PC-3 (cell line): ENCODE results near the gene LDHD. TPM values are rescaled to one million over a fixed set of nuclear protein-coding genes. Genes with fewer than 3 reads are reported as not detected.

Experiments
- ATAC-seq: fragments of 200-7000 bp; cut with Tn5 transposase; 2 replicates; pipeline ENCODE4 v1.9.1; 2020; ENCODE audit warnings: mild to moderate bottlenecking, moderate library complexity
- BruUV-seq: library from RNA; stranded (reverse); fragments of 400-500 nt; replicated peaks from 2 replicates; lab custom pipeline; 2021; lab: Mats Ljungman, UMichigan
- CTCF ChIA-PET: fragments of 300-600 bp; sonication (Branson Sonifier 250); formaldehyde crosslinking; loops from one replicate; lab custom pipeline; 2022; ENCODE audit warnings: antibody characterized with exemption; lab: Charles Lee
- POLR2A ChIA-PET: fragments of 300-600 bp; sonication (Branson Sonifier 250); formaldehyde crosslinking; loops from one replicate; lab custom pipeline; 2022; ENCODE audit warnings: antibody characterized with exemption; ENCODE audit not compliant: unreplicated experiment; lab: Charles Lee
- DNase-seq: peaks from one replicate; pipeline ENCODE4 v3.0.0-alpha.2; 2015
- H2AFZ ChIP-seq: fragments of 300-600 bp; sonication (generic); 2 replicates; pipeline ENCODE4 v1.6.0; 2016; ENCODE audit warnings: antibody characterized with exemption, low read length
- H3F3A ChIP-seq: fragments of 300-600 bp; sonication (generic); one replicate; pipeline ENCODE4 v1.6.0; 2017; ENCODE audit warnings: antibody characterized with exemption, low read length, control low read depth, mild to moderate bottlenecking; ENCODE audit not compliant: unreplicated experiment
- H3K27ac ChIP-seq: fragments of 300-600 bp; sonication (generic); 2 replicates; pipeline ENCODE4 v1.5.1; 2016; ENCODE audit warnings: mild to moderate bottlenecking, low read length
- H3K27me3 ChIP-seq: fragments of 300-600 bp; sonication (generic); 2 replicates; pipeline ENCODE4 v1.6.1; 2016; ENCODE audit warnings: low read length, mixed read lengths
- H3K36me3 ChIP-seq: fragments of 300-600 bp; sonication (generic); 2 replicates; pipeline ENCODE4 v1.6.1; 2016; ENCODE audit warnings: low read depth, mixed run types, low read length, mixed read lengths
- H3K4me1 ChIP-seq: fragments of 300-600 bp; sonication (generic); 2 replicates; pipeline ENCODE4 v1.5.1; 2016; ENCODE audit warnings: low read length; ENCODE audit not compliant: insufficient read depth
- H3K4me2 ChIP-seq: fragments of 300-600 bp; sonication (generic); 2 replicates; pipeline ENCODE4 v1.6.0; 2016; ENCODE audit warnings: low read length
- H3K4me3 ChIP-seq: fragments of 300-600 bp; sonication (generic); 2 replicates; pipeline ENCODE4 v1.5.1; 2016; ENCODE audit warnings: mild to moderate bottlenecking, low read length, mixed read lengths
- H3K79me2 ChIP-seq: fragments of 300-600 bp; sonication (generic); 2 replicates; pipeline ENCODE4 v1.6.1; 2017; ENCODE audit warnings: low read length, mixed read lengths
- H3K9ac ChIP-seq: fragments of 300-600 bp; sonication (generic); 2 replicates; pipeline ENCODE4 v1.6.0; 2016; ENCODE audit warnings: mild to moderate bottlenecking, low read length
- H3K9me2 ChIP-seq: fragments of 300-600 bp; sonication (generic); replicated peaks from 2 replicates; pipeline ENCODE4 v1.6.1; 2016; ENCODE audit warnings: mixed run types, low read length, mixed read lengths
- H3K9me3 ChIP-seq: fragments of 300-600 bp; sonication (generic); 2 replicates; pipeline ENCODE4 v1.6.1; 2016; ENCODE audit warnings: low read length, mixed read lengths
- H4K20me1 ChIP-seq: fragments of 300-600 bp; sonication (generic); 2 replicates; pipeline ENCODE4 v1.6.1; 2016; ENCODE audit warnings: low read length, mixed read lengths
- CTCF ChIP-seq: fragments of 300-600 bp; sonication (generic); conservative IDR thresholded peaks from 2 replicates; pipeline ENCODE4 v1.5.1; 2017; ENCODE audit warnings: antibody characterized with exemption, low read depth, mild to moderate bottlenecking, low read length
- EZH2 ChIP-seq: fragments of 300-600 bp; sonication (generic); IDR thresholded peaks from one replicate; pipeline ENCODE4 v1.6.1; 2017; ENCODE audit warnings: antibody characterized with exemption, mild to moderate bottlenecking, low read length; ENCODE audit not compliant: unreplicated experiment
- EZH2phosphoT487 ChIP-seq: fragments of 300-600 bp; sonication (generic); IDR thresholded peaks from 2 replicates; pipeline ENCODE4 v1.6.1; 2018; ENCODE audit warnings: mild to moderate bottlenecking, antibody characterized with exemption, low read length, borderline replicate concordance
- intact Hi-C: fragments of 100-400 bp; cut with micrococcal nuclease; formaldehyde crosslinking; loops from 2 replicates; pipeline ENCODE4 v1.9.0; 2023
- total RNA-seq: library from RNA; depleted of rRNA; stranded (reverse); fragments of >200 nt; gene quantifications from 2 replicates; pipeline ENCODE4 v1.2.3, GENCODE V29; 2014

LDHD gene
- total RNA-seq, 1 experiment from 2014 or later: 3.1 TPM

GRCh38 chr16:75138636-75139035, 22.1 kb upstream of the LDHD start:
- no TSS peak for BruUV-seq
- H3K9ac ChIP-seq: no peak overlapping the region
- CTCF ChIA-PET: no interaction called here

GRCh38 chr16:75138233-75138632, 21.7 kb upstream of the LDHD start:
- no peaks in the 10 kb centered on the region for H3K79me2 ChIP-seq
- TF ChIP-seq EZH2 (no peak), EZH2phosphoT487 (no peak), CTCF (no peak)
- no peaks in the 10 kb centered on the region for H3F3A ChIP-seq
- H3K9ac ChIP-seq: no peak overlapping the region
- ChIA-PET CTCF (no interaction called here), POLR2A (no interaction called here)
- DNase-seq (no peak), ATAC-seq (no peak)
- H3K36me3 ChIP-seq: no peaks in the 10 kb centered on the region
- no TSS peak for BruUV-seq
- H3K9me2 ChIP-seq: no peaks in the 10 kb centered on the region
- H3K27me3 ChIP-seq: no peaks in the 10 kb centered on the region
- H2AFZ ChIP-seq: no peak overlapping the region
- no peak overlapping the region for H3K4me3 ChIP-seq
- H3K27ac ChIP-seq: no peak overlapping the region
- no peaks in the 10 kb centered on the region for H3K4me1 ChIP-seq
- no peak overlapping the region for H3K4me2 ChIP-seq
- intact Hi-C loops: no loop called here
- H3K9me3 ChIP-seq: no peaks in the 10 kb centered on the region
- no peaks in the 10 kb centered on the region for H4K20me1 ChIP-seq

More at GRCh38 chr16:75138636-75139035, 22.1 kb upstream of the LDHD start:
- no peak overlapping the region for H3K27ac ChIP-seq
- no peaks in the 10 kb centered on the region for H3K79me2 ChIP-seq
- H3K27me3 ChIP-seq: no peaks in the 10 kb centered on the region
- no peak for TF ChIP-seq EZH2phosphoT487
- no peak for TF ChIP-seq CTCF
- no peak for TF ChIP-seq EZH2
- no peaks in the 10 kb centered on the region for H4K20me1 ChIP-seq
- POLR2A ChIA-PET: no interaction called here
- no peak overlapping the region for H3K4me3 ChIP-seq
- H3K4me1 ChIP-seq: no peaks in the 10 kb centered on the region
- H3K36me3 ChIP-seq: no peaks in the 10 kb centered on the region
- no peak overlapping the region for H3K4me2 ChIP-seq
- H3F3A ChIP-seq: no peaks in the 10 kb centered on the region
- no peaks in the 10 kb centered on the region for H3K9me3 ChIP-seq
- DNase-seq: no peak
- no peaks in the 10 kb centered on the region for H3K9me2 ChIP-seq
- H2AFZ ChIP-seq: no peak overlapping the region
- ATAC-seq: no peak
- intact Hi-C loops: no loop called here

- TF ChIP-seq CTCF (no peak), EZH2phosphoT487 (no peak), EZH2 (no peak)
- Histone ChIP-seq H3K36me3 (no peaks in the 10 kb centered on the region), H3K27ac (no peak overlapping the region), H3K4me2 (no peak overlapping the region), H3F3A (no peaks in the 10 kb centered on the region), H3K27me3 (no peaks in the 10 kb centered on the region), H4K20me1 (no peaks in the 10 kb centered on the region), H3K9me2 (no peaks in the 10 kb centered on the region), H3K9me3 (peaks cover 5% of the 10 kb centered on the region; the same call in 1 of the 2 replicates), H3K4me1 (no peaks in the 10 kb centered on the region), H3K79me2 (no peaks in the 10 kb centered on the region), H3K4me3 (no peak overlapping the region), H3K9ac (no peak overlapping the region), H2AFZ (no peak overlapping the region)
- no peak for DNase-seq
- ATAC-seq: no peak
- BruUV-seq: no TSS peak
- intact Hi-C loops: no loop called here
- ChIA-PET POLR2A (interaction anchor here (0.7 kb wide), 1 partner anchor 1216 kb away, joined by 6 read pairs; no protein-coding TSS in a partner anchor), CTCF (interaction anchor here (0.6 kb wide), 1 partner anchor 217 kb away, joined by 3 read pairs; no protein-coding TSS in a partner anchor)
These were observed 14.5 kb upstream of the LDHD start for GRCh38 chr16:75131081-75131480.
